H54 (cell line): Measurements from ENCODE around the gene FGF12.

Source experiments
- DNase-seq: peaks from one replicate; pipeline ENCODE4 v3.0.0; 2011; ENCODE audit warnings: low spot score, mixed read lengths; ENCODE audit not compliant: insufficient read length
- FAIRE-seq: peaks from 3 replicates; lab custom pipeline; 2011; peaks lifted over from hg19 to GRCh38; lab: Jason Lieb, UNC
- POLR2A ChIP-seq: IDR thresholded peaks from 2 replicates; pipeline ENCODE4 v1.6.1; 2011; ENCODE audit warnings: low read depth, mild to moderate bottlenecking, low read length

Gene FGF12

DNA sequence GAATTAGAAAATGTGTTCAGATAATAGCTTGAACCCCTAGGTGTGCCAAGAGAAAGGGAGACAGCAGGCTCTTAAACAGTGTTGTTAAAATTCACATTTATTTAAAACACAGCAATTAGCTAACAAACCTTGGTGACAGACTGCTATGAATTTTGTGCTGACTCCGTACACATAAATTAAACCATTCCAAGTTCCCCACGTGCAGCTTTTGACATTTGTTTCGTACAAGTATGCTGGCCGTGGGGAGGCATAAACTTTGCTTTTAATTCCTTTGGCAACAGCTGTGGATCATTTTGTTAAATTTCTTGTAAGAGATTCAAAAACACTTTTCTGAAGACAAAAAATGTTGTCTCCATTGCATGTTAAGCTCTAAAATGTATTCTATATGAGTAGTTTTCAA lies 465.3 kb downstream of the FGF12 start:
- FAIRE-seq (peak; percentile 15), DNase-seq (no peak)
- no peak for TF ChIP-seq POLR2A

GRCh38 chr3:192261135-192261534 lies 466.2 kb downstream of the FGF12 start:
- no peak for DNase-seq
- no peak for TF ChIP-seq POLR2A
- FAIRE-seq: no peak

DNA sequence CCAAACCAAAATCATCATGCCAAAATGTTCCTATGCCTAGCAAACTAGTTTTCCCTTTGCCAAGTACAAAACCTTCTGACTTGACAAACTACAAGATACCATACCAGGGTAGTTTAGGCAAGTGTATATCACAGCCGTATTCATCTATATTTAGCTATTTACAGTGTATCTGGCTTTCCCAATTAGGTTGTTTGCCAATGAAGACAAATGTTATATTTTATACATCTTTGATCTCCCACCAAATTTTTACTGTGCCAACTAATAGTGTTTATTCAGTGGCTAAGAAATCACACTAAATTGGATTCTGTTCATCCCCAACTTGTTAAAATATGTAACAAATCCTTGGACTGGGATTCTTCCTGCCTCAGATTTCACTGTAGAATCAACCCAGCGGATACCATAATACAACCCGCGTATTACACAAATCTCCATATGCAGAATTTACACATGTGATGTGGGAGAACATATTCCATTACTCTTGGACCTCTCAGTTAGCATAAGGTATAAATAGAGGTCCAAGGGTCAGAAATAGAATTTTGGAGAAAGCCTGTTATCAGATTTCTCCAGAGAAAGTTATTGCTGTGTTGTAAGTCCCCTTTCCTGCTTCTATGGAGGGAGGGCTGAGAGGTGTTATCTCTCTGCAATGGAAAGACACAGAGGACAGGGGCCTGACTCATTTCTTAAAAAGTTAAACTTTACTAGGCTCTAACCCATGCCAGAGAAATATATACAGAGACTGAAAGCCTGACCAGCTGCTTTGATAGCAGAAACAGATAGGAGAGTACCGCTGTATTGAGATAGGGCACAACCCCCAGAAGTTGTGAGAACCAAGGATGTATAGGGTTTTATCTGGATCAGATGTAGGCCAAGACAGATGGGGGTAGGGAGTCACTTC lies 467.0 kb downstream of the FGF12 start:
- DNase-seq: no peak
- TF ChIP-seq POLR2A: no peak
- no peak for FAIRE-seq

DNA sequence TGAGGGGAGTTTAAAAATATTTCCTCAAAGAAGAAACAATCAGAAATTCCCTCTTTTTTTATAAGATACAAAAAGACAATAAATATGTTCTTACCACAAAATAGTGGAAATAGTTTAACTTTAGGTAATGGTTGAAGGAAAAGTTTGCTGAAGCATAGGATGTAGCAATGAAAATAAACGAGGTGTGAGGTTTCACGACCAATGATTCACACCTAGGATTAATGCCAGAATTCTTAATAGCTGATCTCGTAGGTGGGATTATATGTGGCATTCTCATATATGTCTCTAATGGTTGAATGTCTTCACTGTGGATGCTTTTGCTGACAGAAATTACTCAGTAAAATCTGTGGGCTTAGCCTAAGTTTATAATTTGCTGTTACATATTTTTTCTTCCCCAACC lies 467.7 kb downstream of the FGF12 start:
- DNase-seq: no peak
- FAIRE-seq: no peak
- no peak for TF ChIP-seq POLR2A

DNA sequence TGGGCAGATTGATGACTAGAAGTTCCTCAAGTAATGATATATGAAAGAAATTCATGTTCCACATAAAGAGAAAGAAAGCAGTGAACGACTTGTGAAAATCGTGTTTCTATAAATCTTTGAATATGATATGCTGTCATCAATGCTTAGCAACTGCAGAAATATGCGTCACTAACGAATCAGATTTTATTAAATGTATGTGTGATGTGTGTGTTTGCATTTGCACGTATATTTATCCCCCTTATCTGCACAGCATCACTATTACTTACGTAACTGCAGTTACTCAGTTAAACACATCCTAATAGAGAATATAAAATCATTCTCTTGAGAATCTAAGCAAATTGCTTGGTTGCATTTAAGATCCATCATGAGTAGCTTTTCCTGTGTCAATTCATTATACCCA lies 468.6 kb downstream of the FGF12 start:
- no peak for TF ChIP-seq POLR2A
- no peak for FAIRE-seq

GRCh38 chr3:192255839-192256238 lies 471.5 kb downstream of the FGF12 start:
- DNase-seq (no peak), FAIRE-seq (peak; percentile 6)
- no peak for TF ChIP-seq POLR2A

More for the DNA sequence above, 468.6 kb downstream of the FGF12 start:
- no peak for DNase-seq

DNA sequence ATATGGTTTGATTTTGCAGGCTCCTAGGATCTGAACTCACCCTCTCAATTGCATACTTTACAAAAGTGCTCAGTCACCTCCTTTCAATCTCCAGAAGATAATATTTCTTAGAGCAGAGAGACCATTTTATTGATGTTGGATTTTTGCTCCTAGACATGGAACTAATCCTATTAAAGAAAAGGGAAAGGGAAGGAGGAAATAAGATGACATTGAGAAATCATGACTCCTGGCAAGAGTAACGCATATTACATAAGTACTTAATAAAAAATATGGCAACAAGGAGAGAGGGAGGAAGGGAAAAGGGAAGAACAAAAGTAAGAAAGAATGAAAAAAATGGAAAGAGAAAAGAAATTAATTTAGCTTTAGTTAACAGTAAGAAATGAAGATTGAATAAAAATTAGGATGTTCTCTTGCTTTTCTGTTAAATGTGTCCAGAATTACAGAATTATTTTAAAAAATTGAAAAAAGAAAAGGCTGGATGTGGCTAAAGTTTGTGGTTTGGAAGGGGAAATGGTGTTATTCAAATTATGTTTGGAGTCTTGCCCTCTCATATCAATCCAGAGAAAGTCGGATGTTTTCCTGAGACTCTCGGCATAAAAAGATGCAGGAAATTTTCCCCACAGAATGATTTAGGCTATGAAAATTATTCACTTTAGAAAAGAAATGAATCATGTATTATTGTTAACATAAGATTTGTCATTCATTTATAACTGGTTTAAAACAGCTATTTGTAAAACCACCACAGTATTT lies 474.0 kb downstream of the FGF12 start:
- FAIRE-seq (no peak), DNase-seq (no peak)
- no peak for TF ChIP-seq POLR2A

GRCh38 chr3:192249516-192249915 lies 477.8 kb downstream of the FGF12 start:
- TF ChIP-seq POLR2A: no peak
- no peak for DNase-seq
- FAIRE-seq: peak; percentile 64

DNA sequence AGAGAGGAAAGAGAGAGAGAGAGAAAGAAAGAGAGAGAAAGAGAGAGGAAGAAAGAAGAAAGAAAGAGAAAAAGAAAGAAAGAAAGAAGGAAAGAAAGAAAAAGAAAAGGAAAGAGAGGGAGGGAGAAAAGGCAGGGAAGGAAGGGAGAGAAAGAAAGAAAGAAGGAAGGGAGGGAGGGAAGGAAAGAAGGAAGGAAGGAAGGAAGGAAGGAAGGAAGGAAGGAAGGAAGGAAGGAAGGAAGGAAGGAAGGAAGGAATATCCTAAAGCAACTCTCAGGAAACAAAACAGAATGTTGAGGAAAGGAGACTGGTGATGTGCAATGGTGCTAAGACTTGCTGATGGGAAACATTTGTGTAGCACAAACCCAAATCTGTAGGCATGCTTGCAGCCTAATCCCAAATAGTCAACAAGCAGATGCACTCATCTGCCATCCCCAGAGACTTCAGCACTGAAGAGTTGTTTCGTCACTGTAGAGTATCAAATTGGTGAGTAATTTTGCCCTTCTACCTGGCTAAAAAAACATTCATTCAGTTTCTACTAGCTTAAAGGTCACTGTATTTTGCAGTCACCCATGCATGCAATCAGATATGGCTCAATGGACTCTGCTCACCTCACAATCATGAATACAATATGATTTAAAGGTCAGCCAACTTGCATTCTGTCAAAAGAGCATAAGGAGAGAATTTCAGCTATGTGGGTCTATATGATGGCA lies 480.3 kb downstream of the FGF12 start:
- no peak for FAIRE-seq
- no peak for TF ChIP-seq POLR2A
- DNase-seq: no peak

DNA sequence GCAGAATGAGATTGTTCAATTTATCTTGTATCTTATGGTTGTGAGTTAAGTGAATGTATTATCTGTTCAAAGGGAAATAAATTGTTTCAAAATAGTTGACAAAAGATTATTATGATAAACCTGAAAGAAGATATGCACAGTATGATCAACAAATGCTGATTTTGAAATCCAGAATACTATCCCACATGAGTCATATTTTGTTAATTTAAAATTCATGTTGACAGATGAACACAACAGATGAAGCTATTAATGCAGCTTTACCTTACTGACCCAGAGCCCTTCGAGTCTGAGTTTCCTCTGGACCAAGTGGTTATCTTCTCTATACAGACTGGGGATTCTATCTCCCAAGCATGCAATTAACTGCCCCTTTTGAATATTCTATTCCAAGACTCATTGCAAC lies 482.8 kb downstream of the FGF12 start:
- FAIRE-seq (no peak), DNase-seq (no peak)
- TF ChIP-seq POLR2A: no peak

DNA sequence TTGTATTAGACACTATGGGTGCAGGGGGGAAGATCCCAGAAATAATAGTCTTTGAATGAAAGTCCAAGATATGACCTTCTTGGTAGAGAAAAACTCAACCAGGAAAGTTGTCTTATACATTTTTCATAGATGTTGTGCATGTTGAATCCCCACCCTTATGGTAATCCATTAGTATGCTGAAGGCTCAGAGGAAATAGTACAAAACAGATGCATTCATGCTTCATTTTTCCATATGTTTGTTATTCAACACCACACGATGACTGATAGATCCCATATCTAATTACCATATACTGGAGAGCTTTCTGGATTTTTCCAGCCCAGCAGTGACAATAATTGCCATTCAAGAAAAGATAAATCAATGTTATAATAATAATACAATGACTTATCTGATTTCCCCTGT lies 487.4 kb downstream of the FGF12 start:
- FAIRE-seq (no peak), DNase-seq (no peak)
- no peak for TF ChIP-seq POLR2A

DNA sequence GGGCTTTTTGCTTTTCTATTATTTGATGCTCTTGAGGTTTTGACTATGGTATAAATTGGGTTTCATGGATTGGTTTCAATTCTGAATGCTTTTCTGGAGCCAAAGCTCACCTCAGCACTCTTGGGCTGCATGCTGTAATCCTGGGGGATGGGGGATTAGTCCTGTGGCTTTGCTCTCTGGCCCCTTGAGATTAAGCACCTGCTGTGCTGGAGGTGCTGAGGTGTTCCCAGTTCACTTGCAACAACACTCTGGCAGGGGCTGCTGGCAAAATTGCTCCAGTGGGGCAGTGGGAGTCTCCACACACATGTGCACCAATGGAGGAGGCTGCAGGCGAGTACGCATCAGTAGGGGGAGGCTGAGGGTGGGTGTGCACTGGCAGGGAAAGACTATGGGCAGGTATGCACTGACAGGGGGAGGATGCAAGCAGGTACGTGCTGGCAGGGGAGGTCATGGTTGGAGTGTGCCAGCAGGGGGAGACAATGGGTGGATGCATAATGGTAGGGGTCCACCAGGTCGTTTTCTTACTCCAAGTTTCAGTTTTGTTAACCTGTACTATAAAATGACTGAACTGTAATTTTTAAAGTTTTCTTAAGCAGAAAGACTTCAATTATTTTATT lies 489.2 kb downstream of the FGF12 start:
- TF ChIP-seq POLR2A: no peak
- FAIRE-seq (no peak), DNase-seq (no peak)

GRCh38 chr3:192229866-192230265 lies 497.5 kb downstream of the FGF12 start:
- no peak for TF ChIP-seq POLR2A
- DNase-seq (no peak), FAIRE-seq (peak; percentile 38)
